Smooth muscle cell (in vitro differentiated cells): Measurements from ENCODE around the gene TBC1D5. TPM values are rescaled to one million over a fixed set of nuclear protein-coding genes. Genes with fewer than 3 reads are reported as not detected.

Experiments used
- DNase-seq: peaks from one replicate; lab custom pipeline; 2025; ENCODE audit not compliant: unreplicated experiment; lab: John Stamatoyannopoulos, UW
- H2AFZ ChIP-seq: fragments of 200-600 bp; sonication (generic); 2 replicates; pipeline ENCODE4 v1.6.0; 2016; ENCODE audit warnings: antibody characterized with exemption, low read depth, mild to moderate bottlenecking
- H3F3A ChIP-seq: fragments of 200-600 bp; sonication (generic); 2 replicates; pipeline ENCODE4 v1.6.0; 2017; ENCODE audit warnings: antibody characterized with exemption, low read depth
- H3K27ac ChIP-seq: fragments of 200-600 bp; sonication (generic); 2 replicates; pipeline ENCODE4 v1.5.1; 2016; ENCODE audit warnings: low read depth, mild to moderate bottlenecking
- H3K27me3 ChIP-seq: fragments of 200-600 bp; sonication (generic); 2 replicates; pipeline ENCODE4 v1.6.1; 2016; ENCODE audit warnings: low read depth, mild to moderate bottlenecking
- H3K36me3 ChIP-seq: fragments of 200-600 bp; sonication (generic); 2 replicates; pipeline ENCODE4 v1.5.1; 2016; ENCODE audit warnings: low read depth
- H3K4me1 ChIP-seq: fragments of 200-600 bp; sonication (generic); 2 replicates; pipeline ENCODE4 v1.5.1; 2016; ENCODE audit warnings: low read depth
- H3K4me2 ChIP-seq: fragments of 200-600 bp; sonication (generic); 2 replicates; pipeline ENCODE4 v1.6.0; 2016; ENCODE audit warnings: mild to moderate bottlenecking
- H3K4me3 ChIP-seq: fragments of 200-600 bp; sonication (generic); 2 replicates; pipeline ENCODE4 v1.5.1; 2016; ENCODE audit warnings: mild to moderate bottlenecking
- H3K79me2 ChIP-seq: fragments of 200-600 bp; sonication (generic); 2 replicates; pipeline ENCODE4 v1.6.0; 2016; ENCODE audit warnings: low read depth, mild to moderate bottlenecking
- H3K9ac ChIP-seq: fragments of 200-600 bp; sonication (generic); 2 replicates; pipeline ENCODE4 v1.6.0; 2016; ENCODE audit warnings: low read depth
- H3K9me3 ChIP-seq: fragments of 200-600 bp; sonication (generic); replicated peaks from 2 replicates; pipeline ENCODE4 v1.5.1; 2016; ENCODE audit warnings: low read depth
- H4K20me1 ChIP-seq: fragments of 200-600 bp; sonication (generic); 2 replicates; pipeline ENCODE4 v1.6.0; 2016; ENCODE audit warnings: low read depth
- WGBS: methylation state at CpG from one replicate; pipeline ENCODE4 v1.1.7; 2016; ENCODE audit warnings: low lambda C conversion rate; 5-methylcytosine and 5-hydroxymethylcytosine counted together
- polyA plus RNA-seq: library from polyadenylated mRNA; unstranded; fragments of >200 nt; fragmentation: Nextera tagmentation; extraction: Ambion mirVana; gene quantifications from 2 replicates; pipeline ENCODE4 v1.2.1, GENCODE V29; 2016
- total RNA-seq: library from RNA; depleted of rRNA; stranded (reverse); fragments of >200 nt; gene quantifications from 2 replicates; pipeline ENCODE4 v1.2.3, GENCODE V29; 2014
- TF ChIP-seq, protein P1 (sequence below): fragments of 200-600 bp; sonication (generic); IDR thresholded peaks from 2 replicates; pipeline ENCODE4 v1.5.1; 2017; ENCODE audit warnings: borderline replicate concordance, mild to moderate bottlenecking, antibody characterized with exemption; ENCODE audit not compliant: insufficient read depth, poor library complexity, severe bottlenecking

The TBC1D5 gene
- total and polyA plus RNA-seq, 2 experiments from 2014 or later = 14.6 to 35.3 TPM

DNA sequence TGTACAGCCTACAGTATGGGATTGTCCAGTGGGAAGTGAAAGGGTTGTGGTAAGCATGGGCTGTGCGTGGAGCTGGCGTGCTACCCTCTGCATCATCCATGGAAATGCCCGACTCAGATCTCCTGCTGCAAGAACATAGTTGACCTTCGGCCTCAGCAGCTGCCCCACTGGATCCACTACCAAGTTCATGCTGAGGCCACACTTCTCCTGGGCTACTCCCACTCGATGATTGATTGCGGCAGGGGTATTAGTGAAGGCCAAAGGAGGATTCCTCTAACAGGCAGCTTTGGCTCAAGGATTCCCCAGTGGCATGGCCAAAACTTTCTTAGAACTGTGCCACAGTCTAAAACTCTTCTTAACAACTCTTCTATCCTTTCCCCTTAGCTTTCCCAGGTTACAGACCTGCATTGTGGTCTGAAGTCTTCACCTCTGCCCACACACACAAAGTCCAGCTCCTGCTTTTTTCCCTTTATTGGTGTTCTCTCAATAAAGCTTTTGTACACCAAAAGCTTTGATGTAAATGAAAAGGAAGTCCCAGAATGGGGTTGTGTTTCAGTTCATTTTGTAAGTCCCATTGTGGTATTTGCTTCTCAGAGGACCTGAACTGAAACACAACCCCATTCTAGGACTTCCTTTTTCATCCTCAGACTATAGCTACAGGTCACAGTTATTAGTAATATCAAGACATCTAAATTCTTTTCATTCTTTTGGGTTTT, 4.9 kb upstream of the TBC1D5 start:
- no peak overlapping the region for H3K4me3 ChIP-seq
- no peak overlapping the region for H3K9ac ChIP-seq
- H3F3A ChIP-seq = no peaks in the 10 kb centered on the region
- TF ChIP-seq, protein P1, sequence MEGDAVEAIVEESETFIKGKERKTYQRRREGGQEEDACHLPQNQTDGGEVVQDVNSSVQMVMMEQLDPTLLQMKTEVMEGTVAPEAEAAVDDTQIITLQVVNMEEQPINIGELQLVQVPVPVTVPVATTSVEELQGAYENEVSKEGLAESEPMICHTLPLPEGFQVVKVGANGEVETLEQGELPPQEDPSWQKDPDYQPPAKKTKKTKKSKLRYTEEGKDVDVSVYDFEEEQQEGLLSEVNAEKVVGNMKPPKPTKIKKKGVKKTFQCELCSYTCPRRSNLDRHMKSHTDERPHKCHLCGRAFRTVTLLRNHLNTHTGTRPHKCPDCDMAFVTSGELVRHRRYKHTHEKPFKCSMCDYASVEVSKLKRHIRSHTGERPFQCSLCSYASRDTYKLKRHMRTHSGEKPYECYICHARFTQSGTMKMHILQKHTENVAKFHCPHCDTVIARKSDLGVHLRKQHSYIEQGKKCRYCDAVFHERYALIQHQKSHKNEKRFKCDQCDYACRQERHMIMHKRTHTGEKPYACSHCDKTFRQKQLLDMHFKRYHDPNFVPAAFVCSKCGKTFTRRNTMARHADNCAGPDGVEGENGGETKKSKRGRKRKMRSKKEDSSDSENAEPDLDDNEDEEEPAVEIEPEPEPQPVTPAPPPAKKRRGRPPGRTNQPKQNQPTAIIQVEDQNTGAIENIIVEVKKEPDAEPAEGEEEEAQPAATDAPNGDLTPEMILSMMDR = no peak
- H3K27me3 ChIP-seq = no peaks in the 10 kb centered on the region
- no peaks in the 10 kb centered on the region for H3K79me2 ChIP-seq
- no peak overlapping the region for H2AFZ ChIP-seq
- 93% methylated on average over 6 of the region's 6 CpGs for WGBS
- no peaks in the 10 kb centered on the region for H3K9me3 ChIP-seq
- no peaks in the 10 kb centered on the region for H3K36me3 ChIP-seq
- DNase-seq = no peak
- H3K4me2 ChIP-seq = no peak overlapping the region
- no peaks in the 10 kb centered on the region for H3K4me1 ChIP-seq
- H3K27ac ChIP-seq = no peak overlapping the region
- H4K20me1 ChIP-seq = no peaks in the 10 kb centered on the region

DNA sequence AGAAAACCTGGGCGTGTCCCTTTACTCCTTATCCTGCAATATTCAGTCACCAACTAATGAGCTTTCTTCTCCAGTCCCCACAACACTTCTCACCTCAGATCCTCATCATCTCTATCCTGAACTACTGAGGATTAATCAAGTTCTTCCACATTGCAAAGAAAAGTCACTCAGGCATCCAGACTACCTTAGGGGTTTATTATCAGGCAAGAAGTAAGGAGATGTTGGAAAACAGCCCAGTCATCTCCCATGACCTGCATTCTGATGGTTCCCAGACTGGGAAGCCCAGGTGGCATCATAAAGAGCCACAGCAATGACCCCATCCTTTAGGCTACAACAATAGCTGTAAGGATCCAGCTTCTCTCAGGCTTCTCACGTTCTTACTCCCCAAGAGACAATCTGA, 3.5 kb upstream of the TBC1D5 start:
- peaks cover 6% of the 10 kb centered on the region for H3K4me1 ChIP-seq
- no peak overlapping the region for H2AFZ ChIP-seq
- TF ChIP-seq, protein P1 = no peak
- no peaks in the 10 kb centered on the region for H3K27me3 ChIP-seq
- no peak for DNase-seq
- no peaks in the 10 kb centered on the region for H3K36me3 ChIP-seq
- no peak overlapping the region for H3K27ac ChIP-seq
- H3K4me2 ChIP-seq = no peak overlapping the region
- 45% methylated on average over 2 of the region's 2 CpGs for WGBS
- no peaks in the 10 kb centered on the region for H4K20me1 ChIP-seq
- no peaks in the 10 kb centered on the region for H3K79me2 ChIP-seq
- H3K9ac ChIP-seq = no peak overlapping the region
- H3F3A ChIP-seq = peaks cover 10% of the 10 kb centered on the region
- no peaks in the 10 kb centered on the region for H3K9me3 ChIP-seq
- no peak overlapping the region for H3K4me3 ChIP-seq

DNA sequence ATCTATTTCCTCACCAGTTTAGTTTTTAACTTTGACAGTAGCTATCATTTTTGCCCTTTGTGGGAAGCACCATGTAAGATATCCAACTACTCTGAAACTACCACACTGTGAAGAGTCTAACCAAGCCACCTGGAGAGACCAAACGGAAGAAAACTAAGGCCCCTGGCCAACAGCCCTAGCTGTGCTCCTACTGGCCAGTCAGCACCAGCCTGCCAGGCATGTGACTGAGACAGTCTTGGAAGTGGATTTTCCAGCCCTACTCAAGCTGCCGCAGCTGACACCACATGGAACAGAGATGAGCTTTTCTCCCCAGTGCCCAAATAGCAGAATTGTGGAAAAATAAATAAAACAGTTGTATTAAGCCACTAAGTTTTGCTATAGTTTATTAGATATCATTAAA, 2.9 kb upstream of the TBC1D5 start:
- Histone ChIP-seq H3K4me3 (no peak overlapping the region), H3K79me2 (peaks cover 6% of the 10 kb centered on the region), H3K9ac (no peak overlapping the region), H3F3A (peaks cover 11% of the 10 kb centered on the region), H3K4me1 (peaks cover 12% of the 10 kb centered on the region), H2AFZ (no peak overlapping the region), H3K27me3 (no peaks in the 10 kb centered on the region), H3K9me3 (no peaks in the 10 kb centered on the region), H3K36me3 (no peaks in the 10 kb centered on the region), H3K27ac (no peak overlapping the region), H4K20me1 (no peaks in the 10 kb centered on the region), H3K4me2 (no peak overlapping the region)
- TF ChIP-seq, protein P1 = no peak
- WGBS = 51% methylated on average over 2 of the region's 2 CpGs
- DNase-seq = no peak

DNA sequence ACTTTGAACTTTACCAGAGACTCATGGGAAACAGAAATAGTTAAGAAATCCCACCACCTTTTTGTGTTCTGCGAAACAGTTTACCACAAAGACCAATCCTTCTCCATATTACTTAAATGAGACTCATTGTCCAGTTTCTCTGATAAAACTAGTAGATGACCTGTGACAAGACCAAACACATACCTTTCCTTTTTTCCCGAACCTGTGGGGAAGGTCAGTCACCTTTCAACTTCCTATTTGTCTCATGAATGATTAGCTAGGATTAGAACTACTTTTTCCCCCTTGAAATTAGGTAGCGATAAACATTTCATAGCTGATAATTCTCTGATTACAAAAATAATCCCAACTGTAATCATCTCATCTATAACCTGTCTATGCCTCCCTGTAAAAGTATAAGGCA, 2.3 kb upstream of the TBC1D5 start:
- Histone ChIP-seq H3K9me3 (no peaks in the 10 kb centered on the region), H3K4me1 (peaks cover 14% of the 10 kb centered on the region), H3F3A (peaks cover 11% of the 10 kb centered on the region), H3K27me3 (no peaks in the 10 kb centered on the region), H3K9ac (no peak overlapping the region), H3K79me2 (peaks cover 12% of the 10 kb centered on the region), H4K20me1 (no peaks in the 10 kb centered on the region), H3K36me3 (no peaks in the 10 kb centered on the region), H2AFZ (no peak overlapping the region), H3K27ac (no peak overlapping the region), H3K4me3 (no peak overlapping the region), H3K4me2 (no peak overlapping the region)
- WGBS = 97% methylated on average over 3 of the region's 3 CpGs
- TF ChIP-seq, protein P1 = no peak
- DNase-seq = no peak
